Hippocampal formation (tissue), 2 donors: Measurements from ENCODE around the gene GRIK1.

Experiments used
- DNase-seq, 2 donors: peaks; one replicate each; lab custom pipeline; 2025; lab: John Stamatoyannopoulos, UW

Gene GRIK1

DNA sequence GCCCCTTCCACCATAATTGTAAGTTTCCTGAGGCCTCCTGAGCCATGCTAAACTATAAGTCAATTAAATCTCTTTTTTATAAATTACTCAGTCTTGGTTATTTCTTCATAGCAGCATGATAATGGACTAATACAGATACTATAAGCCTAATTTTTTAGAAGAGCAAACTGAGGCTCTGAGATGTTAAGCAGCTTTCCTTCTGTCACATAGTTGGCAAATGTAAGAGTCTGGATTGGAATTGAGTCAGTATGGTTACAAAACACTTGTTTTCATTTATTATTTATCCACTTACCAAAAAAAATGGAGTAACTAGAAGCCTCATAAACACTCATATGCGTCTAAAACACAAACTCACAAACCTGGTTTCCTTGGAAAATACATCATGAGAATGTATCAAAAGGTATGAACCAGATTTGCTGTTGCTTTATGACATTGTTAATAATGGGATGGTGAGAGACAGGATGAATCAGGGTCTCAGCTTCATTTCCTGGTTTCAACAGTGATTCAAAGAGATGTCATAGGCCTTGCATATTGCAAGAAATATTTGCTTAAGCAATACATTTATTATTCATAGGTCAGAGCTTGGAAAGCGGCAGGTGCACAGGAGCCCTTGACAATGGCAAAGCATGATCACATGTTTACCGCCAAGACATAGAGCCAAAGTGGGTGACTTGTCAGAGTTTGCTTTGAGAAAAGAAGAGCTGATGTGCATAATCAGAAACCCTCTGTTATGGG lies 221.5 kb downstream of the GRIK1 start:
- DNase-seq: no peak

GRCh38 chr21:29717659-29718058 lies 222.1 kb downstream of the GRIK1 start:
- no peak for DNase-seq

DNA sequence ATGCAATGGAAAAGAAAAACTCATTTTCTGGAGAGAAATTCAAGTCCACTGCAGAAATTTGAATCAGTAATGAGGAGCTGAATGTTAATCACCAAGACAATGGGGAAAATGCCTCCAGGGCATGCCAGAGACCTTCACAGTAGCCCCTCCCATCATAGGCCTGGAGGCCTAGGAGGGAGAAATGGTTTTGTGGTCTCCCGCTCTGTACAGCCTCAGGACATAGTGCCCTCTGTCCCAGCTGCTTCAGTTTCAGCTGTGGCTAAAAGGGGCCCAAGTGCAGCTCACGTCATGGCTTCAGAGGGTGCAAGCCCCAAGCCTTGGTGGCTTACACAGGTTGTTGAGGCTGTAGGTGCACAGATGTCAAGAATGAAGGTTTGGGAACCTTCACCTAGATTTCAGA lies 223.0 kb downstream of the GRIK1 start:
- no peak for DNase-seq

DNA sequence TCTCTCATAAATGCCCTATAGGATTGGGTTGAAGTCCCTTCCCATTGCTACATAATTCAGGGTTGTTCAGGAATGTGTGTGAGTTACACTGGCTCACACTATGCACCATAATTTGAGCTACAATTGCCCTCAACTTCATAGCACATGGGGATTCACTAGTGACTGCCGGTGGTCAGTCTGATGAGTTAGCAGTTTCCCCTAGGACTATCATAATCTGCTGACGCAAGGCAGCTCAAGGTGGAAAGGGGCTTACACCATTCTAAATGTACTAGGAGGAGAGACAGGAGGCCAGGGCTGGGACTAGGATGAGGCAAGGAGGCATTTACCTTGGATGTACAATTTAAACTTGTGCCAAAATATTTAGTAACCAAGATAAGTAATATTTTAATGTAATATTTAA lies 224.7 kb downstream of the GRIK1 start:
- no peak for DNase-seq

GRCh38 chr21:29712818-29713217 lies 227.0 kb downstream of the GRIK1 start:
- no peak for DNase-seq

GRCh38 chr21:29711236-29711635 lies 228.6 kb downstream of the GRIK1 start:
- no peak for DNase-seq

DNA sequence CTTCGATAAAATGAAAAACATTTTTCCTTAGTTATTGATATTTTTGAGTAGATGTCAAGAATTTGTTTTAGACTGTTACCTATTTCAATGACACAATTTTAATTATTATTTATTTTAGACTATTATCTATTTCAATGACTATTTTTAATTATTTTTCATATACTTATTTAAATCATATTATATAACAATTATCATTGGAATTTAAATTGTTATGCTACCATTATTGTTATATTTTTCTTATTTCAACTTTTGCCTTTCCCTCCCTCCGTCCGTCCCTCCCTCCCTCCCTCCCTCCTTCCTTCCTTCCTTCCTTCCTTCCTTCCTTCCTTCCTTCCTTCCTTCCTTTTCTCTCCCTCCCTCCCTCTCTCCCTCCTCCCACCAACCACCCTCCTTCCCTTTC lies 229.3 kb downstream of the GRIK1 start:
- DNase-seq: no peak

- DNase-seq: no peak
Observed at GRCh38 chr21:29708401-29708800, 231.4 kb downstream of the GRIK1 start.

DNA sequence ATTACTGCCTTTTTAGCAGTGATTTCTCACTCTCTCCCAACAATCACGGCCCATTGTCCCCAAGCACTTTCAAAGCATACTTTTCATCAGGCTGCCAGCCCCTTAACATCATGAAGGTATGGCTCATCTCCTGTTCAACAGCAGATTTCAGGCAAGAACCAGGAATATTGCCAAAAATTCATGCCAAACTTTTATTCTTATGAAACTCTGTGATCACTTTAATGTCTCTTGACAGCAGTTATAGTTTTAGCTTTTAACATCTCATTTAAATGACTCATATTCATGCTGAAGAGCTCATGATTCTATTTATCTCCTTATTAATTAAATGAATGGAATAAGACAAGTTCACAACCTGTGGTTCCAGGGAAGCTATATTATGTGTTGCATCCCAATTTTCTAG lies 235.1 kb downstream of the GRIK1 start:
- DNase-seq: no peak

DNA sequence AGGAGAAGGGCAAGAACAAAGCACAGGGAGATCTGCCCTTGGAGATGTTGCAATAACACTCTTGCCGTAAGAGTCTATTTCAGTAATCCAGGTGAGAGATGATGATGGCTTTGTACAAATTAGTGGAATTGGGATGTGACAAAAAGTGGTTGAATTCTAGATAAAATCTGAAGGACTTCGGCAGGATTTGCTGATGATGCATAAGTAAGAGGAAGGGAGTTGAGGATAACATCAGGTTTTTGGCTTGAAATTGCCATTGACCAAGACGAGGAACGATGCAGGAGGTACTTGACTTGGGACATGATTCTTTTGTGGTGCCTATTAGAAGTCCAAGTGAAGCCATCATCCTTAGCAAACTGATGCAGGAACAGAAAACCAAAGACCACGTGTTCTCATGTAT lies 238.1 kb downstream of the GRIK1 start:
- DNase-seq: no peak

- DNase-seq: no peak
Observed at GRCh38 chr21:29697555-29698193, 242.1 kb downstream of the GRIK1 start.

DNA sequence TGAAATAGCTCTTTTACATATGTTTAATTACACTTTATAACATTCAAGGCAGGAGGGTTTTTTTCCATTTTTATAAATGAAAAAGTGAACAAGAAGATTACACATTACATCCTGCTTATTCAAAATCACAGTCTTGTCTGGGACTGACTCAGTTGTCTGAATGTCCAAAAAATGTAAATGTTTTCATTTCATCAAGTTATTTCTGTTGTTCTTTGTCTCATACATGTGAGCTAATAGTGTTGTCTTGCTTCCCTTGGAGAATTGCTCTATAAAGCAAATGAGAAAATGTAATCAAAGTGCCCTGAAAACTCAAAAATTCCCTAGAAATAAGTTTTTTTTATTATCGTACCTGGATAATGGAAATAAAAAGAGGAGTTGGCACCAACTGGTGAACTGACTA lies 242.9 kb downstream of the GRIK1 start:
- DNase-seq: no peak

DNA sequence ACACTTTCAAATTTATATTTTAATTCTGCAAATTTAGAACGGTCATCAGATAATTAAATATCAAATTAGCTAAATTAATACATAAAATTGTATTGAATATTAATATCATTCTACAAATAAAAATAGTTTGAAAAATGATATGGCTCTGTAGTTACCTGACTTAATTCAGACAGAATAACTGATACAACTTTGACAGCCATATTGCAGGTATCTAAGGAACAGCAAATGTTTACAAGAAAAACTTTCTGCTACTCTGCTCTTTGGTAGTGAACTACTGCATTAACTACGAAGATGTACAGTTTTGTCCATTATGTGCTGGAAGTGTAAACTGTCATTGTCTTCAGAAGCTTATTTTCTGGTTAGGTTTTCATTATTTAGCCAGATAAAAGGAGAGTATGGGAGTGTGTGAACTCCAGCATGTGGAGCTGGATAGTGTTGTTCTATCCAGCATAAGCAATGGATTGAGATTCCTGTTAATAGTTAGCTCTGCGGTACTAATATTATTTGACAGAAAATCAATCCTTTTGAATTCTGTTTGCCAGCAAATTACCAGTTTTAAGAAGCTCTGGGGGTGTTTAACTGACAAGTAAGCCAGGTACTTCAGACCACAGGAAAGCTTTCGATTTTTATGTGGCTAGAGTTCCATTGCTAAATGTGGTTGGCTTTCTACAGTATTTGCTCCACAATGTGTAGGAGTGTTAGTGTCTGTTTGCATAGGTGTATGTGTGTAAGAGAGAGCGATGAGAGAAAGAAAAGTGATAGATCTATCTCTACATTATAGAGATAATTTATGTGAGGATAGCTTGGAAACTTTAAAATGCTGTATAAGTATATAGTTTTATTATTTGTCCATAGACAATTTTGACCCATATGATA lies 247.9 kb downstream of the GRIK1 start:
- DNase-seq: no peak

GRCh38 chr21:29689753-29690152 lies 250.0 kb downstream of the GRIK1 start:
- DNase-seq: no peak

DNA sequence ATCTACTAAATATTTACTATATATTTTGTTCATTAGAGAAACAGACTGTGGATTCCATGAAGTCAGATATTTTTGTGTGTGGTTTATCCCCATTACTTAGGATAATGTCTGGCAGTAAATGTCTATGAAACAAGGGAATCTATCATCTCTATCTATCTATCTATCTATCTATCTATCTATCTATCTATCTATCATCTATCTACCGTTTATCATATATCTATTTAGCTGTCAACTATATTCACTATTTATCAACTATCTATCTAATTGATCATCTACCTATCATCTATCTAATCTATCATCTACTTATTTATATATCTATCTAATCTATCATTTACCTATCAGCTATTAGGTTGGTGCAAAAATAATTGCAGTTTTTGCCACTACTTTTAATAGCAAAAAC lies 255.7 kb downstream of the GRIK1 start:
- no peak for DNase-seq

DNA sequence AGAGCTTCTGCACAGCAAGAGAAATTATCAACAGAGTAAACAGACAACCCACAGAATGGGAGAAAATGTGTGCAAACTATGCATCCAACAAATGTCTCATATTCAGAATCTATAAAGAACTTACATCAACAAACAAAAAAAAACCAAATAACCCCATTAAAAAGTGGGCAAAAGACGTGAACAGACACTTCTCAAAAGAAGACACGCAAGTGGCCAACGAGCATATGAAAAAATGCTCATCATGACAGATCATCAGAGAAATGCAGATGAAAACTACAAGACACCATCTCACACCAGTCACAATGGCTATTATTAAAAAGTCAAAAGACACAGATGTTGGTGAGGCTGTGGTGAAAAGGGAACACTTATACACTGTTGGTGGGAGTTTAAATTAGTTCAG lies 257.0 kb downstream of the GRIK1 start:
- no peak for DNase-seq

DNA sequence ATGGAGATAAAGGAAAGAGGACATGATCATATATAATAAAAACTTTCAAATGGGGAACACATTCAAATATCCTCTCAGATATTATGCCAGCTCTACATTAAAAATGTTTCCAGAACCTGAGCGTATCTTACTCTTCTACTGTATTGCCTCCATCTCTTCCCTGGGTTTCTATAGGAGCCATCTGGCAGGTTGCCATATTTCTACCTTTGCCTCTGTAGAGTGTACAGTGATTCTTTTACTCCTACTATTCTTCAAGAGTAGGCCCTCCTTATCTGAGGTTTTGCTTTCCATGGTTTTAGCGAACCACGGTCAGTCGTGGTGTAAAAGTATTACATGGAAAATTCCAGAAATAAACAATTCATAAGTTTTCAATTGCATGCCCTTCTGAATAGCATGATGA lies 259.5 kb downstream of the GRIK1 start:
- DNase-seq: no peak

DNA sequence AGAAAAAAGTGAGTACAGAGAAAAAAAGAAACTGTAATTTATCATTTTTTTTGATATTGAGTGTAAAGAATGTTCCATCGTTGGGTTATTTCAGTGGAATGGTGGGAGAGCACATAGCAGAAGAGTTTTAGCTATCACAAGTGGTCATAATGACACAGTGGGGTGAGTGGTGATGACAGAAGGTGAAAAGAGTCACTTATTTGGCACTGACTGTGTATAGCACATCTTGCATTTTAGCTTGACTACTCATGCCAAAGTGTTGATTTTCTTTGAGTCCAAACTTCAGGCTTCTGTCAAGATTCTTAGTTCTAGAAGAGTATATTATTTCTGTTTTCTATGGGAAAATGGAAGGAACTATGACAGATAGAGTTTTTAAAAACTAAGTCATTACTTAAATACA lies 261.2 kb downstream of the GRIK1 start:
- no peak for DNase-seq

GRCh38 chr21:29677326-29677725 lies 262.5 kb downstream of the GRIK1 start:
- no peak for DNase-seq

DNA sequence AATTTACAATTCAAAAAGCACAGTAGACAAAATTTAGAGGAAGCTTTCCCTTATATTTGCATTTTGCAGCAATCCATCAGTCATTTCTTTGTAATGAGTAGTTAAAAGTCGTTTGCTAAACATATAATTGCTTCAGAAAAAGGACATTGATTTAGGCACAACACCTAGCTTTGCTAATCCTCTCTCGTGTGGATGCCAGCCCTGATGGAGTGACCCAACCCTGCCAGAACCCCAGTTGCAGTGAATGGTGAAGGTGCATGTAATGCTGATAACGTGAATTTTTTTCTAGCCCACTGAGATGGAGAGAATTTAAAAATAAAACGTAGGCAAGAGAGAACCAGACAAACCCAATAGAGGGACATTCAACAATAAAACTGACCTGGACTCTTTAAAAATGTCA lies 263.4 kb downstream of the GRIK1 start:
- DNase-seq: no peak

DNA sequence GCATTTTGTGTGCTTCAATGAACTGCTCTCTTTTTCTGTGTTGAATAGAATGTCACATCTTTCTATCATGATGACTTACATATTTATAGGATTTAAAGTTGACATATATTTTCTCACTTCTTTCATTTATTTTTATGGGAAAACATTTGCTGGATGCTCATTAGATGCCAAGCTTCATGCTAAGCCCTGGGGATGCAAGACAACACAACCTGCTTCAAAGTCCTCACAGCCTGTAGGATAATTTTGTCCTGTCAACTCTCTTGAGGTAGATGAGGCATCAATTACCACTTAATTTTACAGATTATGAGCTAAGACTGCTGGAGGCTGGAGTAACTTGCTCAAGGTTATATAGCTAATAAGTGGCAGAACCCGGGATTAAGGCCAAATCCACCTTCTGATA lies 264.3 kb downstream of the GRIK1 start:
- no peak for DNase-seq

DNA sequence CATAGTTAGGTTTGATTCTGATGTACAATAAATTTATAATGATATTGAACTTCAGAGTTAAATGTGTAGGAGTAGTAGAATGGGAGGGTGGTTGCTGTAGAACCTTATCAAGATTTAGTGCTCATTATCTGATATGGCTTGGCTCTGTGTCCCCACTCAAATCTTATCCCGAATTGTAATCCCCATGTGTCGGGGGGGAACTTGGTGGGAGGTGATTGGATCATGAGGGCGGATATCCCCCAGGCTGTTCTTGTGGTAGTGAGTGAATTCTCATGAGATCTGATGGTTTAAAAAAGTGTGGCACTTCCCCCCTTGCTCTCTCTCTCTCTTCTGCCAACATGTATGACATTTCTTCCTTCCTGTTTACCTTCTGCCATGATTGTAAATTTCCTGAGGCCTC lies 265.5 kb downstream of the GRIK1 start:
- no peak for DNase-seq

DNA sequence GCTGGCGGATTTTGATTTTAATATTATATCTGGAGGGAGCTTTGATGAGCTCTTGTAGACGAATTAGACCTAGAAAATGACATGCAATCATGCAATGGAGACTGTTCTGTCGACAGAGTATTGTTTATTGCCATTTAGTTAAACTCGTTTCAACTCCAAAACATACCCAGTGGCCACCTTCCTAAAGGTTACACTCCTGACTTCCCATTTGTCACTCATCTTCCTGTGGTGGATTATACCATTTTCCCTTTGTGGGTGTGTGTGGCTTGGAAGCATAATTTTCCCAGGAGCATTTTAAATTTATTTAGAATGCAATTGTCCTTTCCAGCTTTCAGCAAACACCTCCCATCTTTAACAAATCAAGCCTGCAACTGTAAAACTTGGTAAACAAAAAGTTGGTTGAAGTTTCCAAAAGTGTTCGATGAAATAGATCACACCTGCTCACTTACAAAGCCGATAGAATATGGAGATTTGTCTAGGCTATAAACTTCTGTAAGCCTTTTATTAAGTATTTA lies 266.6 kb downstream of the GRIK1 start:
- DNase-seq: no peak
